HG02943 (cell line): ENCODE measurements around the gene TOMM20L.

Source experiments
- ATAC-seq: cut with Tn5 transposase; IDR thresholded peaks from one replicate; pipeline ENCODE4 v1.9.1; 2021; ENCODE audit warnings: mild to moderate bottlenecking, low read depth, moderate library complexity; ENCODE audit not compliant: unreplicated experiment

TOMM20L gene

DNA sequence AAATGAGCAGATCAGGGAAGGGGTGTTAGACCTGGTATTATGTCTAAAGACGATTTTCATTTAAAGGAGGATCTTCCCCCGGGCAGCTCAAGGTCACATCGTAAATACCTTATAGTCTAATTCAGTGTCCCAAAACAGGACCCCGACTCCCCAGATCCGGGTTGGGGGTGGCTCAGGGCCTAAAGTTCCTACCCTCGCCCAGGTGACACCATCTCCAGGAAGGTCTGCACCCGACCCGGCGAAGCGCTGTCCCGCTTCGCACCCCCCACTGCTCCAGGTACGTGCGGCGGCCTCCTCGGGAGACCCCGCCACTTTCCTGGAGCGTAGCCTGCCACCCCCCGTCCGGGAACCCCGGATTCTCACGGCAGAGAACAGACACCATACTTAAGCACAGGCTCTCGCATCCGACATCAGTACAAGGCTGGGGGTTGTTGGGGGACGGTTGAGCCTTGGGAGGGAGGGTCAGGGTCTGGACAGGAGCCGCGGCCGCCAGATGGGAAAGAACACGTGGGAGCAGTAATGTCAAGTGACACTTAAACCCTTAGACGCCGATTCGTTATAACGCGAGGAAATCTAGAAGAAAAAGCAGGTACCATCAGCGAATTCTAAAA lies 31.0 kb downstream of the TOMM20L start:
- peak; percentile 45 for ATAC-seq

DNA sequence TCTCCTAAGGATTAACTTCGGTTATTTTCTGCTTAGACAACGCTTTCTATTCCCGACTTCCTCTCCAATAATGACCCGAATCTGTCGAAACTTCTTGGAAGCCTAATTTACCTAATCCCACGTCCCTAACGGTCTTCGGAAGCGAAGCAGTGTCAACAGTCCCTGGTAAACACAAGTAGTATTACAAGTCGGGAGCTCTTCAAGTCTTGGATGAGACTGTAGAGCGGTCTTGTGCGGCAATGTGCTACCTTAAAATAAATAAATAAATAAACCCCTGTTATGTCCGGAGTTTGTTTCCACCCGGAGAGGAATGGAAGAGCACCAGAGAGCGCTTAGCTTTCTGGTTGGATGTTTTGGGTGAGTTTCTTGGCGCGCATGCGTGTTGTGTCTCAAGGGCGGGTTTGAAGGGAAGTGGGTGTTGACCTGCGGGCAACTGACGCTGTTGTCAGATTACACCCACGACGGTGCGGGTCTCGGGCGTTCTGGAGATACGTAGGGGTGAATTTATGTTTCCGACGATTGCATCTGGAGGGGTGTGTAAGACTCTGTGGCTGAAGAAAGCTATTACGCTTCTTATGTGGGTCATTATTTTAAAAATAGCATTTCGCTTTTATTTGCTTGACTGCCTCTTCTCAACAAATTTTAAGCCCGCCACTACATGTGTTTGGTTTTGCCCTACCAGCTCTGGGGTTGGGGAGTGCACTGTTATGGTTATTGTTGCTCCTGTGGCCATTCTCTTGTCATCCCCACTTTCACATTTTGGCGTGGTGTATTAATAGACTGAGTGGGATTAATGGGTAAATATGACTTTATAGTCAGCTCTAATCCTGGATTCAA lies 31.8 kb downstream of the TOMM20L start, which contains the start of the genes KIAA0586 and TIMM9:
TSS of gene KIAA0586 (plus strand) at position 439 of the 837 bp plus-strand sequence. CDS start 546 bp downstream, outside the sequence.
TSS of gene TIMM9 (minus strand) at position 251 of the 837 bp plus-strand sequence. CDS start 15,586 bp downstream, outside the sequence.
- peak; percentile 94 for ATAC-seq

DNA sequence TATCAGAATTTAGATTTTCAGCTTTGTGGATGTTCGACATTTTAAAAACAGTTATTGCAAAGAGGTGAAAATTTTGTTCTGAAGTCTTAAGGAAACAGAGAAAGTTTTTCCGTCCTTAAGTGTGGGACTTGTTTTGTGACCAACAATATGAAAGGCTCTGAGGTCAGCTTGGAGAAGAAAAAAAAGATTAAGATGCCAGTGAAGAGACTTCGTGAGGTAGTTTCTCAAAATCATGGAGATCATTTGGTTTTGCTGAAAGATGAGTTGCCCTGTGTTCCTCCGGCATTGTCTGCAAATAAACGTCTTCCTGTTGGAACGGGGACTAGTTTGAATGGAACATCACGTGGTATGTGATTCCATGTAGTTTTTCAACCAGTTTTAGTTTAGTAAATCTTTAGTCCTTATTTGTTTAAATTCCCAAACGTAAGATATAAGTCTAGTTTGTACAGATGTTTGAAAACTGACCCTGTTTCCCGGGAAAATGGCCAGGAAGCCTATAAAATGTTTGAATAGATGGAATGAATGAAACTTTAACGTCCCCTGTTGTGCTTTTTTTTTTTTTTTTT lies 32.5 kb downstream of the TOMM20L start:
- ATAC-seq: no peak

DNA sequence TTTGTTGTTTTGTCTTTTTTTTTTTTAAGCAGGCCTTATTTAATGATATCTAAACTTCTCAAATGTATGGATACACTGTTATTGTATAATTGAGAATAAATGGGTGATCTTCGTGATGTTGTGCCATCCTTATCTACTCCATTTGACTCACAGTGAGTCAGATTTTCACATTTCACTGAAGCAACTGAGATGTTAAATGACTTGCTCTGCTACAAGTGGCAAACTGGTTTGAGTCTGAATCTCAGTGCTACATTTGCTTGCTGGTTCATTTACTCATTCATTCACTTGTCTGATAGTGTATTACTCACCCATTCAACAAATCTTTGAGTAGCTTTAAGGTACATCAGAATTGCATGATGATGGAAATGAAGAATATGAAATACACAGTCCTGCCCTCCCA lies 34.4 kb downstream of the TOMM20L start:
- ATAC-seq: no peak

DNA sequence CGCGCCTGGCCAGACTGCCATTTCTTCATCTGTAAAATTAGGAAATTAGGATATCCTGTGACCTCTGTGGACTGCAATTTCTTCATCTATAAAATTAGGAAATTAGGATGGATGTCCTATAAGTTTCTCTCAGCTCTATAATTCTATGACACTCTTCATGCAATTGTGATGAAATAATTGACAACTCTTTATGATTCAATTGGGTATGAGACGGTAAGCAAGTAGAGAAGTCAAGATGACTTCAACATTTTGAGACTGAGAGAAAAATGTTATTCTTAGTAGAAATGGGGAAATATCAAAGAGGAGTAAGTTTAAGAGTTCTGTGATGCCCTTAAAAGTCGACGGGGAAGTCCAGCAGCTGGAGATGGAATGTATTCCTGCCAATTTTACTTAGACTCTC lies 43.7 kb downstream of the TOMM20L start:
- no peak for ATAC-seq

DNA sequence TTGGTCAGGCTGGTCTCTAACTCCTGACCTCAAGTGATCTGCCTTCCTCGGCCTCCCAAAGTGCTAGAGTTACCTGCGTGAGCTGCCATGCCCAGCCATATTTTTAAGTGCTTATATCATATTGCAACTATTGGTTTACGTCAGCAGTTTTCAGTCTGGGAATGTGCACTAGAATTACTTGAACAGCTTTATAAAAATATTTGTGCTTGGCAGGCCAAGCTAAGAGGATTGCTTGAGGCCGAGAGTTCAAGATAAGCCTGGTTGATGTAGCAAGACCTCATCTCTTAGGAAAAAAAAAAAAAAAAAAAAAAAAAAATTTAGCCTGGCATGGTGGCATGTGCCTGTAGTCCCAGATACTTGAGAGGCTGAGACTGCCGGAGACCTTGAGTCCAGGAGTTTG lies 48.9 kb downstream of the TOMM20L start:
- no peak for ATAC-seq

DNA sequence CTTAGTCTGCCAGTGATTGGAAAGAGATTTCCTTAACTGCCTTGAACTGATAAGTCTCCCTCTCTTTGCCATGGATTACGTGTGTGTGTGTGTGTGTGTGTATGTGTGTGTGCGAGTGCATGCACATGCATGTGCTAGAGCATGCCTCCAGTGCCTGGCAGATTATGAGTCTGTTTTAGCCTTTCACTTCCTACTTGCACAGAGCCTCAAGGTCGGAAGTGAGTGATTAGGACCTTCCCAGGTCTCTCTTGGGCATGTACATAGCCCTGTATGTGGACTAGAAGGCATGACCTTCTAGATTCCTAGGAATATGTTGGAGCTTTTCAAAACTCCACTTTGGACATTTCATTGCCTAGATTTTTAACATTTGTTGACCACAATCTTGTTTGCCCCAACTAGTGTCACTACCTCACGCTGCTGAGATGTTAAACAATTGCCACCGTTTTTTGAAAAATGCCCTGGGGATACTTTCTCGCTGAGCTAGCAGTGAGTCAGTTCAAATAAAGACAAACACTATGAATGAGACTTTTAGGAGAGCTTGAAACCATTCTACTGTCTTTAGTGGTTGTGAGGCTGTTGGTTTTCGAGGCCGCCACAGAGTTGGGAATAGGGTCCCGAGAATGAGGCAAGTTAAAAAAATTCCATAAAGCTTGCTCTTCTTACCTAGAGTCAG lies 60.0 kb downstream of the TOMM20L start:
- ATAC-seq: no peak
